Measurements from ENCODE around the gene INAVA. TPM values are rescaled to one million over a fixed set of nuclear protein-coding genes. Genes with fewer than 3 reads are reported as not detected.

The INAVA gene
- polyA plus RNA-seq, 3 donors, result not detected

DNA sequence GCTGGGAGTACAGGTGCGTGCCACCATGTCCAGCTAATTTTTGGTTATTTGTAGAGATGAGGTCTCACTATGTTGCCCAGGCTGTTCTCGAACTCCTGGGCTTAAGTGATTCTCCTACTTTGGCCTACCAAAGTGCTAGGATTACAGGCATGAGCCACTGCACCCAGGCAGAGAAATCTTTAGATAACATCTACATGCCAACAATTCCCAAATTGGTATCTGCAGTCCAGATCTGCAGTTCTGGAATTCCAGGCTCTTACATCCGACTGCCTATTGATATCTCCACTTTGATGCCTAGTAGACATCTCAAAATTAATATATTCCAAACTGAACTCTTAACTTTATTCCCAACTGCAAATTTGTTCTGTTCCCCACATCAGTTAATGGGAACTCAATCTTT lies 23.3 kb downstream of the INAVA start:
- no peaks in the 10 kb centered on the region for H4K20me1 ChIP-seq (ENCODE audit: insufficient read depth, low read length)
- H3K27ac Mint-ChIP-seq, result no peak overlapping the region
- no peaks in the 10 kb centered on the region for H3K79me2 ChIP-seq (ENCODE audit: insufficient read depth, low read length)
- H3K36me3 ChIP-seq (replicated peaks in 1 of 2; ENCODE audit: control insufficient read depth in 1 of 2, insufficient read depth in 2 of 2, low read length in 2 of 2), result no peaks in the 10 kb centered on the region
- H3K4me1 ChIP-seq (ENCODE audit: control insufficient read depth in 1 of 2, insufficient read depth in 2 of 2, low read length in 2 of 2), result no peaks in the 10 kb centered on the region
- no peak overlapping the region for H3K4me2 ChIP-seq (replicated peaks; ENCODE audit: extremely low read depth, low read length, poor library complexity, severe bottlenecking)
- no peaks in the 10 kb centered on the region for H3K36me3 Mint-ChIP-seq
- DNase-seq, result no peak
- H3K4me3 ChIP-seq (replicated peaks in 1 of 3; ENCODE audit: low read depth in 2 of 3, low read length in 3 of 3), result no peak overlapping the region
- H2AFZ ChIP-seq (ENCODE audit: insufficient read depth, low read depth, low read length, poor library complexity, severe bottlenecking), result no peak overlapping the region
- intact Hi-C loops (cut with micrococcal nuclease), result no loop called here
- H3K4me3 Mint-ChIP-seq, result no peak overlapping the region
- H3K9me3 ChIP-seq (replicated peaks in 1 of 2; ENCODE audit: control insufficient read depth in 1 of 2, insufficient read depth in 1 of 2, low read length in 2 of 2), result no peaks in the 10 kb centered on the region
- peaks cover 0 to 3% (median 2%) of the 10 kb centered on the region in 3 donors for H3K27me3 Mint-ChIP-seq (ENCODE audit: low read depth in 3 of 3)
- H3K9me3 Mint-ChIP-seq, result no peaks in the 10 kb centered on the region
- no peak overlapping the region for H3K27ac ChIP-seq (ENCODE audit: low read depth in 1 of 2, low read length in 2 of 2)
- no peak for TF ChIP-seq CTCF (IDR thresholded peaks at IDR 0.05)
- WGBS (ENCODE audit: insufficient coverage), result 100% methylated on average over 1 of the region's 3 CpGs
- H3K4me1 Mint-ChIP-seq, result peaks cover 8% of the 10 kb centered on the region
- H3K9ac ChIP-seq (ENCODE audit: insufficient read depth, low read length, poor library complexity, severe bottlenecking), result no peak overlapping the region
- H3K27me3 ChIP-seq (ENCODE audit: control insufficient read depth in 2 of 2, insufficient read depth in 2 of 2, low read length in 2 of 2), result no peaks in the 10 kb centered on the region

DNA sequence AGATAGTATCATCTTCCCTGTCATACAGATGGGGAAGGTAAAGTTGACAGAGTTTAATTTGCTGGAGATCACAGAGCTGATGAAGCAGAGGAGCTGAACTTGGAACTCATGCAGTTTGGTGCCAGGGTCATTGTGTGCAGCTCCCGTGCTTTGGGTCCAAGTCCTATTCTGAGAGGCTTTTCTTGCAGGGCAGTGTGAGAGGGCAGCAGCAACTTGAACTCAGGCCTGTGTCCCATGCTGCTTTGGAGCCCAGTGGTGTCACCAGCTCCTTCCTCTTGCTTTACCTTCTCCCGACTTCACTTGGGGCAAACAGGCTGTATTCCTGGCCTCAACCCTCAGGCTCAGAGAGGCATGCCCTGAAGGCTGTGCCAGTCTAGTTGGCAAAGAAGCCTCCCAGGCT lies 24.7 kb downstream of the INAVA start:
- intact Hi-C loops (cut with micrococcal nuclease), result no loop called here
- Histone ChIP-seq H2AFZ (ENCODE audit: insufficient read depth, low read depth, low read length, poor library complexity, severe bottlenecking) (no peak overlapping the region), H3K27me3 (ENCODE audit: control insufficient read depth in 2 of 2, insufficient read depth in 2 of 2, low read length in 2 of 2) (no peaks in the 10 kb centered on the region), H3K79me2 (ENCODE audit: insufficient read depth, low read length) (no peaks in the 10 kb centered on the region), H3K9me3 (replicated peaks in 1 of 2; ENCODE audit: control insufficient read depth in 1 of 2, insufficient read depth in 1 of 2, low read length in 2 of 2) (no peaks in the 10 kb centered on the region), H3K9ac (ENCODE audit: insufficient read depth, low read length, poor library complexity, severe bottlenecking) (no peak overlapping the region), H3K36me3 (replicated peaks in 1 of 2; ENCODE audit: control insufficient read depth in 1 of 2, insufficient read depth in 2 of 2, low read length in 2 of 2) (no peaks in the 10 kb centered on the region), H3K4me3 (replicated peaks in 1 of 3; ENCODE audit: low read depth in 2 of 3, low read length in 3 of 3) (no peak overlapping the region), H4K20me1 (ENCODE audit: insufficient read depth, low read length) (no peaks in the 10 kb centered on the region), H3K4me2 (replicated peaks; ENCODE audit: extremely low read depth, low read length, poor library complexity, severe bottlenecking) (no peak overlapping the region), H3K4me1 (ENCODE audit: control insufficient read depth in 1 of 2, insufficient read depth in 2 of 2, low read length in 2 of 2) (no peaks in the 10 kb centered on the region), H3K27ac (ENCODE audit: low read depth in 1 of 2, low read length in 2 of 2) (no peak overlapping the region)
- peaks cover 8% of the 10 kb centered on the region for H3K4me1 Mint-ChIP-seq
- DNase-seq, result no peak
- H3K36me3 Mint-ChIP-seq, result no peaks in the 10 kb centered on the region
- 95% methylated on average over 2 of the region's 2 CpGs for WGBS (ENCODE audit: insufficient coverage)
- H3K9me3 Mint-ChIP-seq, result no peaks in the 10 kb centered on the region
- H3K27ac Mint-ChIP-seq, result no peak overlapping the region
- H3K4me3 Mint-ChIP-seq, result no peak overlapping the region
- H3K27me3 Mint-ChIP-seq (ENCODE audit: low read depth in 3 of 3), result peaks cover 0 to 2% (median 2%) of the 10 kb centered on the region in 3 donors
- no peak for TF ChIP-seq CTCF (IDR thresholded peaks at IDR 0.05)
